Fibroblast of skin of back (primary cell): ENCODE data around the gene APRT. TPM values are rescaled to one million over a fixed set of nuclear protein-coding genes. Genes with fewer than 3 reads are reported as not detected.

Source experiments
- DNase-seq: peaks from one replicate; pipeline ENCODE4 v3.0.0-alpha.2; 2013
- polyA plus RNA-seq, 2 experiments: library from polyadenylated mRNA; unstranded; fragments of 120-200 nt; gene quantifications; one replicate each; pipeline ENCODE4 v1.2.1, GENCODE V29; 2013; ENCODE audit not compliant: insufficient read length in 2 of 2

Gene APRT
- polyA plus RNA-seq (2013, experiment 1 of 2; ENCODE audit: insufficient read length), result 128 TPM
- polyA plus RNA-seq (2013, experiment 2 of 2; ENCODE audit: insufficient read length), result 86.5 TPM

GRCh38 chr16:88811769-88812512 is at the start of gene APRT:
Gene APRT (minus strand): TSS chr16:88811928. CDS start chr16:88811899, 29 bp downstream.
- DNase-seq, result peak; percentile 87

- no peak for DNase-seq
These were observed 49.6 kb upstream of the APRT start for GRCh38 chr16:88861359-88861758.

GRCh38 chr16:88859381-88860091 is 47.8 kb upstream of the APRT start:
- no peak for DNase-seq

GRCh38 chr16:88857728-88858339 is 46.1 kb upstream of the APRT start:
- peak; percentile 70 for DNase-seq

GRCh38 chr16:88856828-88857727 is 45.4 kb upstream of the APRT start, which contains the start of the genes GALNS and TRAPPC2L:
Gene GALNS (minus strand): TSS chr16:88856947. CDS start chr16:88856877, 70 bp downstream.
Gene TRAPPC2L (plus strand): TSS chr16:88857127. CDS start chr16:88857151, 24 bp downstream.
- peak; percentile 90 for DNase-seq

GRCh38 chr16:88856122-88856827 is 44.5 kb upstream of the APRT start:
- no peak for DNase-seq

- DNase-seq, result no peak
These were observed 44.0 kb upstream of the APRT start for GRCh38 chr16:88855736-88856121.

GRCh38 chr16:88855176-88855575 is 43.4 kb upstream of the APRT start:
- DNase-seq, result no peak

- DNase-seq, result no peak
These were observed 42.8 kb upstream of the APRT start for GRCh38 chr16:88854306-88855111.

- no peak for DNase-seq
These were observed 41.7 kb upstream of the APRT start for GRCh38 chr16:88853325-88853941.

GRCh38 chr16:88851616-88852015 is 39.9 kb upstream of the APRT start:
- no peak for DNase-seq

- DNase-seq, result no peak
These were observed 38.9 kb upstream of the APRT start for GRCh38 chr16:88850531-88851199.

GRCh38 chr16:88848557-88848956 is 36.8 kb upstream of the APRT start:
- no peak for DNase-seq

- DNase-seq, result no peak
These were observed 35.9 kb upstream of the APRT start for GRCh38 chr16:88847654-88848053.

GRCh38 chr16:88846088-88846487 is 34.4 kb upstream of the APRT start:
- DNase-seq, result no peak

- no peak for DNase-seq
These were observed 32.8 kb upstream of the APRT start for GRCh38 chr16:88844419-88845036.

GRCh38 chr16:88843256-88843655 is 31.5 kb upstream of the APRT start:
- DNase-seq, result no peak

GRCh38 chr16:88842806-88843205 is 31.1 kb upstream of the APRT start:
- DNase-seq, result no peak

- no peak for DNase-seq
These were observed 30.6 kb upstream of the APRT start for GRCh38 chr16:88842308-88842756.
